OCI-LY1 (cell line): ENCODE results near the gene C11orf65.

Source experiments
- EZH2 ChIP-seq: fragments of 200-600 bp; sonication (generic), shearing (Covaris generic); IDR thresholded peaks from 2 replicates; pipeline ENCODE4 v1.8.0; 2017; ENCODE audit warnings: borderline replicate concordance, mixed run types, mild to moderate bottlenecking, antibody characterized with exemption, low read length, moderate library complexity, mixed read lengths
- TF ChIP-seq, protein P1 (sequence below): fragments of 200-600 bp; sonication (generic), shearing (Covaris generic); IDR thresholded peaks from 2 replicates; pipeline ENCODE4 v1.5.1; 2017; ENCODE audit warnings: mild to moderate bottlenecking, antibody characterized with exemption, low read length, moderate library complexity, mixed read lengths

DNA sequence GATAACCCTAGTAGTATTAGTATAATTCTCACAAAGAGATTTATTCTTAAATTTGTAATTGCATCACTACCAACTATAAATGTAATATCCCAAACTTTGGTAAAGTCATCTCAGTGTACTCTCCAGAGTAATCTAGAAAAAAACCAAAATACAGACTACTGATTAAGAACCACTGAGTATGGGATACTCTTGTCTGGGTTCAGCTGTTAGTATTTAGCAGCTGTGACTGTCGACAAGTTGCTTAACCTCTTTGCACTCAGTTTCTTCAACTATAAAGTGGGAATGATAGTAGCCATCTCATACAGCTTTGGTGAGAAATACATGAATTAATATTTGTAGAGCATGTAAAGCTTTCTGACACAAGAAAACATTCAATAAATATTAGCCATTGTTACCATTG lies 35.3 kb downstream of the C11orf65 start:
- TF ChIP-seq EZH2, result no peak
- TF ChIP-seq, protein P1, sequence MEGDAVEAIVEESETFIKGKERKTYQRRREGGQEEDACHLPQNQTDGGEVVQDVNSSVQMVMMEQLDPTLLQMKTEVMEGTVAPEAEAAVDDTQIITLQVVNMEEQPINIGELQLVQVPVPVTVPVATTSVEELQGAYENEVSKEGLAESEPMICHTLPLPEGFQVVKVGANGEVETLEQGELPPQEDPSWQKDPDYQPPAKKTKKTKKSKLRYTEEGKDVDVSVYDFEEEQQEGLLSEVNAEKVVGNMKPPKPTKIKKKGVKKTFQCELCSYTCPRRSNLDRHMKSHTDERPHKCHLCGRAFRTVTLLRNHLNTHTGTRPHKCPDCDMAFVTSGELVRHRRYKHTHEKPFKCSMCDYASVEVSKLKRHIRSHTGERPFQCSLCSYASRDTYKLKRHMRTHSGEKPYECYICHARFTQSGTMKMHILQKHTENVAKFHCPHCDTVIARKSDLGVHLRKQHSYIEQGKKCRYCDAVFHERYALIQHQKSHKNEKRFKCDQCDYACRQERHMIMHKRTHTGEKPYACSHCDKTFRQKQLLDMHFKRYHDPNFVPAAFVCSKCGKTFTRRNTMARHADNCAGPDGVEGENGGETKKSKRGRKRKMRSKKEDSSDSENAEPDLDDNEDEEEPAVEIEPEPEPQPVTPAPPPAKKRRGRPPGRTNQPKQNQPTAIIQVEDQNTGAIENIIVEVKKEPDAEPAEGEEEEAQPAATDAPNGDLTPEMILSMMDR, result no peak
